OCI-LY1 (cell line): ENCODE results near the gene LRIG1.

Experiments used
- H2AFZ ChIP-seq: fragments of 200-600 bp; sonication (generic), shearing (Covaris generic); 2 replicates; pipeline ENCODE4 v1.6.0; 2014; ENCODE audit warnings: antibody characterized with exemption, mild to moderate bottlenecking, low read length
- H3F3A ChIP-seq: fragments of 200-600 bp; sonication (generic), shearing (Covaris generic); 2 replicates; pipeline ENCODE4 v1.6.0; 2014; ENCODE audit warnings: mild to moderate bottlenecking, antibody characterized with exemption, low read length, moderate library complexity; ENCODE audit not compliant: insufficient read depth
- H3K27ac ChIP-seq: fragments of 200-600 bp; sonication (generic); 2 replicates; pipeline ENCODE4 v1.5.1; 2014; ENCODE audit warnings: low read length, mixed run types, mild to moderate bottlenecking, low read depth; ENCODE audit not compliant: poor library complexity, severe bottlenecking
- H3K27me3 ChIP-seq: fragments of 200-600 bp; sonication (generic); 2 replicates; pipeline ENCODE4 v1.6.0; 2014; ENCODE audit warnings: antibody characterized with exemption, mild to moderate bottlenecking, low read length, moderate library complexity; ENCODE audit not compliant: insufficient read depth
- H3K36me3 ChIP-seq: fragments of 200-600 bp; sonication (generic); 2 replicates; pipeline ENCODE4 v1.6.1; 2014; ENCODE audit warnings: mild to moderate bottlenecking, antibody characterized with exemption, low read length, moderate library complexity, mixed read lengths; ENCODE audit not compliant: insufficient read depth
- H3K4me1 ChIP-seq: fragments of 200-600 bp; sonication (generic); 2 replicates; pipeline ENCODE4 v1.5.1; 2014; ENCODE audit warnings: mild to moderate bottlenecking, low read length, moderate library complexity; ENCODE audit not compliant: insufficient read depth, severe bottlenecking
- H3K4me2 ChIP-seq: fragments of 200-600 bp; sonication (generic), shearing (Covaris generic); 2 replicates; pipeline ENCODE4 v1.6.1; 2014; ENCODE audit warnings: low read length
- H3K4me3 ChIP-seq: fragments of 200-600 bp; sonication (generic); 2 replicates; pipeline ENCODE4 v1.5.1; 2014; ENCODE audit warnings: low read length, low read depth, mild to moderate bottlenecking, mixed read lengths; ENCODE audit not compliant: poor library complexity, severe bottlenecking
- H3K79me2 ChIP-seq: fragments of 200-600 bp; shearing (Covaris generic); 2 replicates; pipeline ENCODE4 v1.6.1; 2016; ENCODE audit warnings: mixed run types, low read length, mixed read lengths; ENCODE audit not compliant: insufficient read depth
- H3K9ac ChIP-seq: fragments of 200-600 bp; sonication (generic), shearing (Covaris generic); 2 replicates; pipeline ENCODE4 v1.6.1; 2014; ENCODE audit warnings: mild to moderate bottlenecking, low read length, mixed read lengths
- H3K9me2 ChIP-seq: fragments of 200-600 bp; sonication (generic), shearing (Covaris generic); 2 replicates; pipeline ENCODE4 v1.6.1; 2014; ENCODE audit warnings: low read depth, mild to moderate bottlenecking, low read length, mixed read lengths
- H3K9me3 ChIP-seq: fragments of 200-600 bp; shearing (Covaris generic); 2 replicates; pipeline ENCODE4 v1.6.1; 2014; ENCODE audit warnings: low read length, mixed read lengths
- H4K20me1 ChIP-seq: fragments of 200-600 bp; sonication (generic), shearing (Covaris generic); 2 replicates; pipeline ENCODE4 v1.6.0; 2016; ENCODE audit warnings: mild to moderate bottlenecking, low read length; ENCODE audit not compliant: insufficient read depth
- EZH2 ChIP-seq: fragments of 200-600 bp; sonication (generic), shearing (Covaris generic); IDR thresholded peaks from 2 replicates; pipeline ENCODE4 v1.8.0; 2017; ENCODE audit warnings: borderline replicate concordance, mixed run types, mild to moderate bottlenecking, antibody characterized with exemption, low read length, moderate library complexity, mixed read lengths
- TF ChIP-seq, protein P1 (sequence below): fragments of 200-600 bp; sonication (generic), shearing (Covaris generic); IDR thresholded peaks from 2 replicates; pipeline ENCODE4 v1.5.1; 2017; ENCODE audit warnings: mild to moderate bottlenecking, antibody characterized with exemption, low read length, moderate library complexity, mixed read lengths

Gene LRIG1

DNA sequence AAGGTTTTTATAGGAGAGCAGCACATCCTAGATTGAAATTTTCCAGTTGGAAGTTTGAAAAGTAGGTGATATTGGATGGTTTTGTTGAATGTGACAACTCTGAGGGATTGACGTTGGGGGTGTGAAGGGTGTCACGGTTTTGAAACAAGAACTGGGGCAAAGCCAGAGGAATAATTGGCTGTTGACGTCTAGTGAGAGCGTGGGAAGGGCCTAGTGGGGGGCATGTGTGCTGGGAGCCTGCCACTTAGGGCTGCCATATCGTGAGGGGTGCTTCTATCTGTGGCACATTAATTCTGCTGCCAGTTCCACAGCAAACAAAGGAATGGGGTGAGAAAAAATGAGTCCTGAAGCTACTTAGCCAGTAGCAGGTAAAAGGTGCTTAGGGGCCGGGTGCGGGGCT lies 129.4 kb downstream of the LRIG1 start:
- Histone ChIP-seq H3K9me2 (no peaks in the 10 kb centered on the region), H3F3A (no peaks in the 10 kb centered on the region), H4K20me1 (no peaks in the 10 kb centered on the region), H3K9ac (no peak overlapping the region), H3K9me3 (no peaks in the 10 kb centered on the region), H3K4me3 (no peak overlapping the region), H3K4me1 (no peaks in the 10 kb centered on the region), H3K79me2 (no peaks in the 10 kb centered on the region), H2AFZ (no peak overlapping the region), H3K4me2 (no peak overlapping the region), H3K27me3 (no peaks in the 10 kb centered on the region), H3K27ac (no peak overlapping the region), H3K36me3 (no peaks in the 10 kb centered on the region)
- TF ChIP-seq EZH2: no peak
- TF ChIP-seq, protein P1, sequence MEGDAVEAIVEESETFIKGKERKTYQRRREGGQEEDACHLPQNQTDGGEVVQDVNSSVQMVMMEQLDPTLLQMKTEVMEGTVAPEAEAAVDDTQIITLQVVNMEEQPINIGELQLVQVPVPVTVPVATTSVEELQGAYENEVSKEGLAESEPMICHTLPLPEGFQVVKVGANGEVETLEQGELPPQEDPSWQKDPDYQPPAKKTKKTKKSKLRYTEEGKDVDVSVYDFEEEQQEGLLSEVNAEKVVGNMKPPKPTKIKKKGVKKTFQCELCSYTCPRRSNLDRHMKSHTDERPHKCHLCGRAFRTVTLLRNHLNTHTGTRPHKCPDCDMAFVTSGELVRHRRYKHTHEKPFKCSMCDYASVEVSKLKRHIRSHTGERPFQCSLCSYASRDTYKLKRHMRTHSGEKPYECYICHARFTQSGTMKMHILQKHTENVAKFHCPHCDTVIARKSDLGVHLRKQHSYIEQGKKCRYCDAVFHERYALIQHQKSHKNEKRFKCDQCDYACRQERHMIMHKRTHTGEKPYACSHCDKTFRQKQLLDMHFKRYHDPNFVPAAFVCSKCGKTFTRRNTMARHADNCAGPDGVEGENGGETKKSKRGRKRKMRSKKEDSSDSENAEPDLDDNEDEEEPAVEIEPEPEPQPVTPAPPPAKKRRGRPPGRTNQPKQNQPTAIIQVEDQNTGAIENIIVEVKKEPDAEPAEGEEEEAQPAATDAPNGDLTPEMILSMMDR: no peak

DNA sequence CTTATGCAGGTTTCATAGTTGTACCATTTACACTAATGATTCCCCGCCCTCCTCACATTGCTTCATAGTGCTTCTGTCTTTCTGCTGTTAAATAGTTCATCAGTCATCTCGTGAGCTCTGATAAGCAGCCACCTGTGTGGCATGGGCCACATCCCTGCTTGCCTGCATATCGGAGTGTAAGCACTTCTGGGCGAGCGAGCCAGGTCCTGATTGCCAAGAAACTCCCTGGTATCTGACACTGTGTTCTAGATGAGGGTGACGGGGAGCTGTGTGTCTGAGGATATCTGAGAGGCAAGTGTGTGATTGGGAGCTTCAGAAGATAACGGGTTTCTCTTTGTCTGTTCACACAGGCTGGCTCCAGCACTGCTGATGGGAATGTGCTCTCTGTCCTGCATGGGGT lies 130.6 kb downstream of the LRIG1 start:
- Histone ChIP-seq H3K9me3 (no peaks in the 10 kb centered on the region), H3F3A (no peaks in the 10 kb centered on the region), H3K4me2 (no peak overlapping the region), H3K9me2 (no peaks in the 10 kb centered on the region), H2AFZ (no peak overlapping the region), H3K27me3 (no peaks in the 10 kb centered on the region), H3K27ac (no peak overlapping the region), H3K36me3 (no peaks in the 10 kb centered on the region), H4K20me1 (no peaks in the 10 kb centered on the region), H3K4me3 (no peak overlapping the region), H3K79me2 (no peaks in the 10 kb centered on the region), H3K9ac (no peak overlapping the region), H3K4me1 (no peaks in the 10 kb centered on the region)
- TF ChIP-seq, protein P1: no peak
- no peak for TF ChIP-seq EZH2

DNA sequence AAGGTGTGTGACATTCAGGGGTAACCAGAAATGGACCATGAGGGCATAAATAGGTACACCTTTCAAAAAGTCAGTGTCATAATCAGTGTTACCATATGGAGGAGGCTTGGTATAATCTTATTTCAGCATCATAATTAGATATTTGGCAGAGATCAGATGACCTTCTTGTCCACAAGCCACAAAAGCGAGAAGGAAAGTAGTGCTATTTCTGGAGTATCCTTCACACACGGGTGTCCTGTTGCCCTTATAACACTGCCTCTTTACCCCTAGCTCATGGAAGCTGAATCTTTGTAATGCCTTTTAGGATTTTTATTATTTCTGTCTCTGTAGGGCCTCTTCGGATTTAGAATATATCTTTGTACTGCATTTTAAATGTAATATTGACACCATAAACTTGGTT lies 132.8 kb downstream of the LRIG1 start:
- Histone ChIP-seq H3K4me1 (no peaks in the 10 kb centered on the region), H3K4me3 (no peak overlapping the region), H4K20me1 (no peaks in the 10 kb centered on the region), H2AFZ (no peak overlapping the region), H3K9me3 (no peaks in the 10 kb centered on the region), H3K36me3 (no peaks in the 10 kb centered on the region), H3K27me3 (no peaks in the 10 kb centered on the region), H3F3A (no peaks in the 10 kb centered on the region), H3K79me2 (no peaks in the 10 kb centered on the region), H3K9me2 (no peaks in the 10 kb centered on the region), H3K4me2 (no peak overlapping the region), H3K9ac (no peak overlapping the region), H3K27ac (no peak overlapping the region)
- TF ChIP-seq EZH2: no peak
- TF ChIP-seq, protein P1: no peak
